ENCODE measurements around the gene CDON.

The CDON gene

DNA sequence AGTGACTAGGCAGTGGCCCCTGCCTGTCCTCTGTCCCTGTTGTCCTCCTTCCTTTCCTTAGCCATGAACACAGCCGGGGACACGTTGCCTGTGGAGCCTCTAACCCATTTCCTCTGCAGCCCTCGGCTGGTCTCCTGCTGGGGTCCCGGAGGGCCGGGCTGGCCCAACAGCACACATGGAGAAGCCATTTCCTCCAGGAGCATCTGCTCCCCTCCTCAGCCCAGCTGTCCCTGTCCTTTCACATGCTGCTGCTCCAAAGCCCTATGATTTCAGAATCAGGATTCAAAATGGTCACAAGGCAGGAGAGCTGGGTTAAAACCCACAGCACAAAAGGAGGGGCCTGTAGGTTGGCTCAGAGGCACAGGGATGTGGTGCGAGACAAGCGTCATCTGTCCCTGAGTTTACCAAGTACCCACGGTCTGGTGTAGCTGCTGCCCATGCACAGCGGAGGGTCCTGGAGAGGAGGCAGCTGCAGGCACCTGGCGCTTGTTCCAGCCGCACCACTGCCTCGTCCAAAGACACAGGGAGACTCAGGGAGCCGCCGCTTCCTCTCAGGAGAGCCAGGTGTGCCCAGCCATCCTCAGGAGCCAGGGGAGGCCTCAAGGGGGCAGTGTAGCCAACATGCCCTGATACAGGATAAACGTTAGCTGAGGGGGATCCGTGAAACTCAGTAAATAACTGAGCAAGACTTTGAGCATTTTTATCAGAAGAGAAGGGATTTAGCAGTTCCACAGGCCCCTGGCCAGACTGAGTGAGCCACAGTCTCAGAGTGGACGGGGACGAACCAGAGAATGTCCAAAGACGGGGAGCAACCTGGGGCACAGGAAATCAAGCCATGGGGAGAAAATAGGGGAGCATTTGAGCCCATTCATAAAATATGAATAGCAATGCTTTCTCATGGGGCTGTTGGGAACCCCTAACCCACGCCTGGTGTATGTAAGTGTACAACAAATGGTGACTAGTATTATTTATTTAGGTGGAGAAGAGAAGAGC is 120.8 kb downstream of the CDON start:
- DNase-seq: peak; percentile 8

DNA sequence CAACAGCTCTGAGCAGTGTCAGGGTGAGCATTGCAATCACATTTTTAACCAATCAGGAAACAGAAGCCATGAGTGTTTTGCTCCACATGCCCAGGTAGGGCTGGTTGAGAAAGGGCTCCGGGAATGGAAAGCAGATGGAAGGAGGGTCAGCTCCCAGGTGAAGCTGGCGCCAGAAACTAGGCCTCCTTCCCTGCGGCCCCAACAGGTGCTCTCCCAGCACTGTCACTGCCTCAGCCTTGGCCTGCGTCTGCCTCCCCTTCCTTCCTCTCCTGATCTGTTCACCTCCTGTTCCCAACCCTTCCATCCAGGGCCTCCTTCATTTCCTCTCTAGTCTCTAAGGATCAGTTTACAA is 121.4 kb downstream of the CDON start:
- DNase-seq: no peak

- no peak for DNase-seq
These were observed 122.5 kb downstream of the CDON start for GRCh38 chr11:125940145-125940544.

DNA sequence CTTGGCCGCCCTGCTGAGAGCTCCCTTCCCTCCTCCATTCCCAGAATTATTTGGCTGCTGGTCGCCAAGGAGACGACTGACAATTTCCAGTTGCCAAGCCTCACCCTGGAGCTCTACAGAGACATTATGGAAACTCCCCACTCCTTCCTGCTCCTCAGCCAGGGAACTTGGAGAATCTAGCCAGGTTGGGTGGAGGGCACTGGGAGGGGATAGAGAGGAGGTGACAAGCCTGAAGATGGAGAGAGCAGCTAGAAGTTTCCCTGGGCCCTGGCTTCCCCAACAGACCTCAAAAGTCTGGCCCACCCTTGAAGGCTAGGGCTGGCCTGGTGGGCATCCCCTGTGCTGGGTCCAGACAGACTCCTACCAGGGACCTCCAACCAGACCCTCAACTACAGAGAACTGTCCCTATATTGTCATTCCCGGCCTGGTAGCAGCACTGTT is 123.6 kb downstream of the CDON start:
- DNase-seq: no peak

GRCh38 chr11:125938418-125938817 is 124.2 kb downstream of the CDON start:
- no peak for DNase-seq

DNA sequence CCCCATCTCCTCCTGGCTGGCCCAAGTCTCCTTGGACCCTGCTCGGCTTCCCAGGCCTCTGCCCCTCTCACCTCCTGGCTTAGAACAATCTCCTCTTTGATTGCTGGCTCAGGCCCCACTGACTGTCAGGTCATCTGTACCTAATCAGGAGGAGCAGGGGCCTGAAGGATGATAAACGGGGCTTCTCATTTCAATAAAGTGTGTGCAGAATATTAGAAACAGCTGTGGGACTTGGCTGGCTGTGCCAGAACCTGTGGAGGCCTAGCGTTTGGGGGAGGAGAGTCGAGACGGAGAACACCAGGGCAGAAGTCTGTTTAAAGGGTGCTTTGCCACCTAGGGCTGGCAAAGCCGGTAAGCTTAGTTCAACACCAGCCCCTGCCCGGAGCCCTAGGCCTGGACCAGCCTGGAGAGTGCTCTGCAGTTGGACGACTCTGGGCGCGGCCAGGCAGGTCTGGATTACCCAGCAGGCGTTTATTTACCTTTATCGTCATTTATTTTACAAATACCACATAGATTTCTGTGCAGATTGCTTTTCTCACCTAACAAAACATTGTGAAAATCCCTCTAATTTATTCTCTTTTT is 127.0 kb downstream of the CDON start:
- no peak for DNase-seq

DNA sequence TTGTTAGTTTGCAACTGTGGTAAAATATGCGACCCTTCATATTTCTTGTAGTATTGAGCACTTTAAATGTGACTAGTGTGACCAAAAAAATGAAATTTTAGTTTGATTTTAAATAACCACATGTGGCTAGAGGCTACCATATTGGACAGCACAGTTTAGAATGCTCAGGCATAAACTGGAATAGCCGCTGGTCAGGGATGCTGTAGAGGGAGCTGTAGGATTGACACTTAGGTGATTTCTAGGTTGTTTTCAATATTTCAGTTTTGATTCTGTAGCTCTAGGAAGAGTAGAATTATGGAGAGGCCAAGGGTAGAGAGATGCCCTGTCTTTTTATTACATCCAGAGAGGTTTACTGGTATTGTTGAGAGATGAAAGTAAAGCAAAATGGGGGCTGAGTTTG is 127.6 kb downstream of the CDON start:
- DNase-seq: no peak

GRCh38 chr11:125934473-125934872 is 128.2 kb downstream of the CDON start:
- no peak for DNase-seq

GRCh38 chr11:125933030-125933813 is 129.4 kb downstream of the CDON start:
- DNase-seq: no peak

GRCh38 chr11:125932301-125932700 is 130.4 kb downstream of the CDON start:
- no peak for DNase-seq

- no peak for DNase-seq
These were observed 131.0 kb downstream of the CDON start for GRCh38 chr11:125931668-125932067.

GRCh38 chr11:125931116-125931515 is 131.6 kb downstream of the CDON start:
- DNase-seq: no peak

- DNase-seq: no peak
These were observed 132.6 kb downstream of the CDON start for GRCh38 chr11:125930076-125930450.

DNA sequence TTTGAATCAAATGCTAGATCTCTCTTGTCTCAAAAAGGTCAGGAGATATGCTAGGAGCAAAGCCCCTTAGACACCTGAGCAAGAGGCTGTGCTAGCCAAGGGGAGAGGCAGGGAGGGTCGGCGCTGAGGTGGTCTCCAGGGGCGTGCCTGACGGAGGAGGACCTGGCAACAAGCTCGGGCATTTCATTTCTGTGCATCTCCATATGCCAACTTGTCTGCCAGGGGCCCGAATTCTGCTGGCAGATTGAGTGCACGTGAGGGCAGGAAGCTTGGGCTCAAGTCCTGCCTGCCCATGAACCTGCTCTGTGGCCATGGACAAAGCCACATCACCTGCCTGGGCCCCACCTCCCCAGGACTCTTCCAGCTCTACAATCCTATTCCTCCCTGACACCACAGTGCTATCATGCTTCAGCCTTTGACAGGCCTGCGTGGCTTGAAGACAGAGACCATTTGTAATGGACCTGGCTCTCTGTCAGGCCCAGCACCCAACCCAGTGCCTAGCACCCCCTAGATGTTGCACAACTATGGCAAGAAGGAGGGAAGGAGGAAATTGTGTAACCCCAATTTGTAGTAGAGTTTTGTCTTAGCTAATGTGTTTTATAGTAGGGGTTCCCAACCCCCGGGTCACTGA is 133.1 kb downstream of the CDON start:
- DNase-seq: no peak

DNA sequence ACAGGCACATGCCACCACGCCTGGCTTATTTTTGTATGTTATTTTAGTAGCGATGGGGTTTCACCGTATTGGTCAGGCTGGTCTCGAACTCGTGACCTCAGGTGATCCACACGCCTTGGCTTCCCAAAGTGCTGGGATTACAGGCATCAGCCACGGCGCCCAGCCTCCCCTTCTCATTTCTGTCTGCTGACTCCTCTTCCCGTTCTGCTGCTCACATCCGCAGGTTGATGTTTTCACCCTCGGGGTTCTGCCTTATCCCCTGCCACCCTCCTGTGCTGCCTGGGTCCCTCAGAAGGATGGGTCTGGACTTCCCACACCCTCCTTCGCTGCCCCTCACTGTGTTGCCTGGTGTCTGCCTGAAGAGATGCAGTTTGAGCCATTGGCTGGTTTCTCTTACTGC is 136.0 kb downstream of the CDON start:
- no peak for DNase-seq

GRCh38 chr11:125925804-125926203 is 136.9 kb downstream of the CDON start:
- no peak for DNase-seq

GRCh38 chr11:125925247-125925740 is 137.4 kb downstream of the CDON start:
- no peak for DNase-seq

GRCh38 chr11:125924384-125925007 is 138.2 kb downstream of the CDON start:
- no peak for DNase-seq

GRCh38 chr11:125923633-125924032 is 139.0 kb downstream of the CDON start:
- DNase-seq: no peak

- peak; percentile 26 for DNase-seq
These were observed 139.6 kb downstream of the CDON start for GRCh38 chr11:125923012-125923579.

DNA sequence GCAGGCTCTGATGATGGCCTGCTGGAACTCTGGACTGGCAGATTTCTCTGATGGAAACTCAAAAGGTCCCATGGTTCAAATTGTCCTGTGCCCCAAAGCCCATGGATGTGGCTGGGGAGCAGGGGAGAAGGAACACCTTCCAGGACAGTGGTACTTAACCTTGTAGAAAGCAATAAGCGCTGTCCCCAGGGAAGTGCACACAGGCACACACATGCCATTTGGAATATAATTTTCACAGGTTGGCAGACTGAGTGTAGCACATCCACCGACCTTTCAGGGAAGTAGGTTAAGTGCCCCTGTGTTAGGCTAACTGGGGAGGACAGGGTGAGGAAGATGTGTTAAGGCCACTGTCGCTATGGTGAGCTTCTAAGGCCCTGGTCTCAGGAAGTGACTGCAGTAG is 140.5 kb downstream of the CDON start:
- no peak for DNase-seq

DNA sequence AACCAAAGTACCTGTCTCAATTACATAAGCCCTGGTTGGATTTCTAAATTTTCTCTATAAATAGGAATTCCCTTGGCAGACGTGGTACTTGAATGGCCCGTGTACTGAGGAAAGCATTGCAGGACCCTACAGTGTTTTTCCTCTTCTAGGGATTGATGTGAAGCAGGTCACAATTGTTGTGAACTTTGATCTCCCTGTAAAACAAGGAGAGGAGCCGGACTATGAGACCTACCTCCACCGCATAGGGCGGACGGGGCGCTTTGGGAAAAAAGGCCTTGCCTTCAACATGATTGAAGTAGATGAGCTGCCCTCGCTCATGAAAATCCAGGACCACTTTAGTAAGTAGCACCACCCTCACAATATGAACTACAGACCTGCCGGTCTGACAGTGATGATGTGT is 141.6 kb downstream of the CDON start:
- DNase-seq: no peak
